H1 (cell line): Measurements from ENCODE around the gene ASPHD2. TPM values are rescaled to one million over a fixed set of nuclear protein-coding genes. Genes with fewer than 3 reads are reported as not detected.

Source experiments
- CTCF ChIA-PET: fragments of 300-600 bp; sonication (Branson Sonifier 250); formaldehyde crosslinking; loops from one replicate; lab custom pipeline; 2021; ENCODE audit not compliant: partially characterized antibody; lab: Charles Lee
- POLR2A ChIA-PET: fragments of 300-600 bp; sonication (Branson Sonifier 250); formaldehyde crosslinking; loops from one replicate; lab custom pipeline; 2021; ENCODE audit warnings: inconsistent platforms; ENCODE audit not compliant: partially characterized antibody; lab: Charles Lee
- DNase-seq, 2 experiments: peaks; one replicate each; pipeline versions ENCODE4 v3.0.0 to v3.0.0-alpha.2; 2010 to 2022; ENCODE audit warnings: low spot score in 2 of 2, low read depth in 1 of 2, mixed read lengths in 1 of 2
- FAIRE-seq: peaks from 2 replicates; lab custom pipeline; 2011; peaks lifted over from hg19 to GRCh38; lab: Jason Lieb, UNC
- H2AFZ ChIP-seq: 2 replicates; pipeline ENCODE4 v1.8.1; 2012; ENCODE audit warnings: low read length, inconsistent platforms
- H2AK5ac ChIP-seq: 2 replicates; pipeline ENCODE4 v1.6.1; 2013; ENCODE audit warnings: low read depth, low read length
- H2BK120ac ChIP-seq: replicated peaks from 2 replicates; pipeline ENCODE3; 2013; ENCODE audit warnings: low read depth, low read length, inconsistent platforms
- H2BK12ac ChIP-seq: 2 replicates; pipeline ENCODE4 v1.6.1; 2013; ENCODE audit warnings: low read depth, low read length
- H2BK15ac ChIP-seq: 2 replicates; pipeline ENCODE4 v1.6.1; 2013; ENCODE audit warnings: low read length
- H2BK20ac ChIP-seq: 2 replicates; pipeline ENCODE4 v1.6.1; 2013; ENCODE audit warnings: low read length
- H2BK5ac ChIP-seq: 2 replicates; pipeline ENCODE4 v1.6.1; 2013; ENCODE audit warnings: low read depth, low read length
- H3K14ac ChIP-seq: 2 replicates; pipeline ENCODE4 v1.6.1; 2013; ENCODE audit warnings: inconsistent platforms; ENCODE audit not compliant: insufficient read length
- H3K18ac ChIP-seq: 2 replicates; pipeline ENCODE4 v1.6.1; 2013; ENCODE audit warnings: low read length; ENCODE audit errors: extremely low read depth
- H3K23ac ChIP-seq: 2 replicates; pipeline ENCODE4 v1.6.1; 2013; ENCODE audit warnings: inconsistent platforms; ENCODE audit not compliant: insufficient read length
- H3K23me2 ChIP-seq: 2 replicates; pipeline ENCODE4 v1.6.1; 2013; ENCODE audit warnings: low read depth, low read length
- H3K27ac ChIP-seq: 2 replicates; pipeline ENCODE4 v1.6.1; 2011; ENCODE audit warnings: low read depth, low read length, inconsistent platforms
- H3K27me3 ChIP-seq, 4 experiments: replicated peaks in 1 of 4; 1 replicate in 1 of 4; 2 replicates in 3 of 4; pipeline versions ENCODE4 v1.6.1 to v1.8.1; 2011 to 2013; ENCODE audit warnings: low read length in 3 of 4, mild to moderate bottlenecking in 3 of 4, inconsistent platforms in 2 of 4, mixed read lengths in 2 of 4, moderate library complexity in 1 of 4; ENCODE audit not compliant: control insufficient read depth in 3 of 4, insufficient read depth in 3 of 4; ENCODE audit errors: extremely low read depth in 1 of 4
- H3K36me3 ChIP-seq, 4 experiments: 2 replicates each; pipeline versions ENCODE4 v1.6.1 to v1.8.1; 2011 to 2013; ENCODE audit warnings: mild to moderate bottlenecking in 4 of 4, low read length in 3 of 4, moderate library complexity in 2 of 4, control low read depth in 1 of 4, inconsistent platforms in 1 of 4; ENCODE audit not compliant: insufficient read depth in 4 of 4, control insufficient read depth in 2 of 4
- H3K4ac ChIP-seq: replicated peaks from 2 replicates; pipeline ENCODE3; 2013; ENCODE audit warnings: low read length, low read depth, mixed read lengths, inconsistent platforms; ENCODE audit not compliant: insufficient read length
- H3K4me1 ChIP-seq, 4 experiments: replicated peaks in 1 of 4; 1 replicate in 1 of 4; 2 replicates in 3 of 4; pipeline versions ENCODE4 v1.6.1 to v1.8.1; 2011 to 2013; ENCODE audit warnings: low read length in 3 of 4, inconsistent platforms in 2 of 4, mixed read lengths in 1 of 4; ENCODE audit not compliant: insufficient read depth in 4 of 4, control insufficient read depth in 3 of 4
- H3K4me2 ChIP-seq, 2 experiments: 2 replicates each; pipeline versions ENCODE4 v1.6.1 to v1.8.1; 2011 to 2013; ENCODE audit warnings: low read depth in 2 of 2, low read length in 2 of 2, control low read depth in 1 of 2, inconsistent platforms in 1 of 2, mild to moderate bottlenecking in 1 of 2; ENCODE audit not compliant: insufficient read depth in 1 of 2
- H3K4me3 ChIP-seq, 4 experiments: fragments of 200-600, 300-600 bp in 1 of 4; sonication (generic), shearing (Covaris generic), sonication (Bioruptor Twin) in 1 of 4; 2 replicates each; pipeline versions ENCODE4 v1.5.1 to v1.8.1; 2011 to 2016; ENCODE audit warnings: low read length in 4 of 4, low read depth in 3 of 4, control low read depth in 2 of 4, inconsistent platforms in 2 of 4, mild to moderate bottlenecking in 2 of 4, mixed read lengths in 1 of 4, moderate library complexity in 1 of 4; ENCODE audit not compliant: insufficient read depth in 2 of 4; ENCODE audit errors: extremely low read depth in 1 of 4
- H3K56ac ChIP-seq: replicated peaks from 2 replicates; pipeline ENCODE3; 2013; ENCODE audit warnings: low read depth, mild to moderate bottlenecking, mixed read lengths, low read length, inconsistent platforms; ENCODE audit not compliant: insufficient read length
- H3K79me1 ChIP-seq: 2 replicates; pipeline ENCODE4 v1.6.1; 2013; ENCODE audit warnings: low read depth, low read length, control low read depth
- H3K79me2 ChIP-seq, 2 experiments: 2 replicates each; pipeline versions ENCODE4 v1.6.1 to v1.8.1; 2012 to 2013; ENCODE audit warnings: low read length in 2 of 2, mild to moderate bottlenecking in 2 of 2, inconsistent platforms in 1 of 2; ENCODE audit not compliant: insufficient read depth in 2 of 2, control insufficient read depth in 1 of 2
- H3K9ac ChIP-seq, 4 experiments: replicated peaks in 1 of 4; 1 replicate in 1 of 4; 2 replicates in 3 of 4; pipeline versions ENCODE4 v1.6.1 to v1.8.1; 2011 to 2013; ENCODE audit warnings: low read depth in 3 of 4, low read length in 3 of 4, control low read depth in 2 of 4, mild to moderate bottlenecking in 2 of 4, moderate library complexity in 2 of 4, inconsistent platforms in 1 of 4; ENCODE audit errors: extremely low read depth in 1 of 4
- H3K9me3 ChIP-seq, 2 experiments: 2 replicates each; pipeline versions ENCODE4 v1.6.1 to v1.8.1; 2012 to 2013; ENCODE audit warnings: mild to moderate bottlenecking in 2 of 2, moderate library complexity in 2 of 2, control low read depth in 1 of 2, inconsistent platforms in 1 of 2, low read depth in 1 of 2, low read length in 1 of 2, mixed read lengths in 1 of 2; ENCODE audit not compliant: insufficient read depth in 2 of 2
- H4K20me1 ChIP-seq, 2 experiments: replicated peaks in 1 of 2; 2 replicates each; pipeline versions ENCODE3 to v1.8.1; 2011 to 2013; ENCODE audit warnings: inconsistent platforms in 2 of 2, low read length in 2 of 2, mild to moderate bottlenecking in 1 of 2; ENCODE audit not compliant: insufficient read depth in 2 of 2, control insufficient read depth in 1 of 2
- H4K5ac ChIP-seq: 2 replicates; pipeline ENCODE4 v1.6.1; 2013; ENCODE audit warnings: low read length, low read depth, mixed read lengths, inconsistent platforms; ENCODE audit not compliant: insufficient read length
- H4K8ac ChIP-seq: 2 replicates; pipeline ENCODE4 v1.8.0; 2013; ENCODE audit warnings: mild to moderate bottlenecking, moderate library complexity, low read length, inconsistent platforms; ENCODE audit not compliant: insufficient read depth; ENCODE audit errors: extremely low read depth
- H4K91ac ChIP-seq: replicated peaks from 2 replicates; pipeline ENCODE3; 2013; ENCODE audit warnings: low read length, mixed read lengths, inconsistent platforms; ENCODE audit not compliant: insufficient read length
- JUND ChIP-seq: IDR thresholded peaks from 2 replicates; pipeline ENCODE4 v1.6.1; 2011; ENCODE audit warnings: mild to moderate bottlenecking, improper control_type of control experiment, low read length
- KDM5A ChIP-seq: fragments of 200-600 bp; IDR thresholded peaks from 2 replicates; pipeline ENCODE4 v1.7.1; 2012; ENCODE audit warnings: mild to moderate bottlenecking, low read length, inconsistent platforms, mixed read lengths
- TEAD4 ChIP-seq: IDR thresholded peaks from 2 replicates; pipeline ENCODE4 v1.6.1; 2012; ENCODE audit warnings: low read depth, low read length, inconsistent platforms, mixed read lengths
- WGBS, 2 experiments: shearing (Covaris generic) in 1 of 2; methylation state at CpG; one replicate each; pipeline versions ENCODE4 v1.1.6 to v1.1.7; 2013 to 2015; ENCODE audit warnings: low lambda C conversion rate in 2 of 2, mixed read lengths in 2 of 2, inconsistent platforms in 1 of 2, low coverage in 1 of 2, missing lambda C conversion rate in 1 of 2; ENCODE audit not compliant: insufficient replicate concordance in 2 of 2, insufficient coverage in 1 of 2, insufficient read length in 1 of 2; ENCODE audit errors: extremely low coverage in 1 of 2, missing lambda C conversion rate in 1 of 2; 5-methylcytosine and 5-hydroxymethylcytosine counted together
- polyA plus RNA-seq, 7 experiments: library from polyadenylated mRNA; depleted of rRNA in 3 of 7; stranded (reverse) in 5 of 7; unstranded in 2 of 7; fragments of >200 nt in 5 of 7; fragments of 200-250 nt in 2 of 7; gene quantifications; 1 replicate in 5 of 7; 2 replicates in 1 of 7; 4 replicates in 1 of 7; pipeline versions ENCODE4 v1.2.1 to v1.2.3, GENCODE V29; 2011 to 2013; ENCODE audit warnings: missing spikeins in 2 of 7, mixed read lengths in 2 of 7
- total RNA-seq: library from RNA; stranded (reverse); fragmentation: NEBNext Ultra II Directional; extraction: Animal tissue kit (Norgen Biotek cat#: 25700); gene quantifications from 2 replicates; pipeline ENCODE4 v1.2.1, GENCODE V29; 2021
- TF ChIP-seq, protein P1 (sequence below): IDR thresholded peaks from 2 replicates; pipeline ENCODE4 v1.6.1; 2011; ENCODE audit warnings: low read depth, mild to moderate bottlenecking, low read length; ENCODE audit not compliant: insufficient read depth
- TF ChIP-seq, protein P2 (sequence below): IDR thresholded peaks from 2 replicates; pipeline ENCODE4 v1.6.1; 2012; ENCODE audit warnings: low read length, inconsistent platforms
- TF ChIP-seq, protein P3 (sequence below): IDR thresholded peaks from 2 replicates; pipeline ENCODE4 v1.6.1; 2012; ENCODE audit warnings: inconsistent platforms
- TF ChIP-seq, protein P4 (sequence below): IDR thresholded peaks from 2 replicates; pipeline ENCODE4 v1.6.1; 2011; ENCODE audit warnings: low read length, improper control_type of control experiment
- TF ChIP-seq, protein P5 (sequence below): IDR thresholded peaks from 2 replicates; pipeline ENCODE4 v1.6.1; 2012; ENCODE audit warnings: inconsistent platforms

Gene ASPHD2
- total and polyA plus RNA-seq, 2 of the 8 experiments (the other 6 are each of a cell fraction or from before 2014, with no cell fraction given) = 7.2 to 11.0 TPM

DNA sequence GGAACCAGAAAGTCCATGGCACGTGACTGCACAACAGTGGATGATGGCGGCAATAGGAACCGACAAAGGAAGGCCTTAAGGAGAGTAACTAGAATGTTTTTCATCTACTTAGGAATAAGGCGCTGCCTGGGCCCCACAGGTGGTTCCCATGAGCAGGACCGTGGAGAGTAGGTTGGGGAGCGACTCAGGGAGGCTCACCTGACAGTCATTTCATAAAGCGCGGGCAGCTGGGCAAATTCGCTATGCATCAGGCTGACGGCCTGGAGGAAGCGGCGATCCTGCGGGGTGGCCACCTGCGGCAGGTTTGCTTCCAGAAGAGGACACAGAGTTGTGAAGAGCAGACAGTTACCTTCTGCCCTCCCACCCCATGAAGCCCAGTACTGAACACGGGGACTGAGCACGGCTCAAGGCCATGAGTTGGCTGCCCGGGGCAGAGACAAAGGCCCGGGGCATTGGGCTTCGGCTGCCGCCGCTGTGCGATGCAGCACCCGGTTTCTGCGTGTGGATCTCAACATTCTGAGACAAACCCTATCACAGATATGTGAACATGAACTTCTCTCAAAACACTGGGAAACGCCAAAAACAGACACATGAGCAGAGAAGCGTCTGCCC, 28.7 kb downstream of the ASPHD2 start:
- peaks cover 4 to 5% of the 10 kb centered on the region in 2 experiments for H4K20me1 ChIP-seq
- H3K23ac ChIP-seq = no peak overlapping the region
- no peak overlapping the region for H3K4ac ChIP-seq
- H4K8ac ChIP-seq = no peak overlapping the region
- H3K18ac ChIP-seq = no peak overlapping the region
- H2BK12ac ChIP-seq = no peak overlapping the region
- peaks cover 0 to 2% of the 10 kb centered on the region in 2 experiments; a peak in 1 of 4 replicates for H3K79me2 ChIP-seq
- no peak overlapping the region for H3K14ac ChIP-seq
- no peak overlapping the region for H2AFZ ChIP-seq
- H2BK5ac ChIP-seq = no peak overlapping the region
- H3K79me1 ChIP-seq = 0 out of 2 replicates have a peak, but pooled peaks cover 2% of the 10 kb centered on the region
- FAIRE-seq (no peak), DNase-seq (no peak)
- ChIA-PET CTCF (interaction anchor here (0.6 to 3.3 kb wide), 2 partner anchors 91 to 109 kb away, joined by 3 to 15 read pairs; no protein-coding TSS in a partner anchor), POLR2A (interaction anchor here (1.1 to 1.2 kb wide), 2 partner anchors 28 to 52 kb away, joined by 3 read pairs; no protein-coding TSS in a partner anchor)
- no peaks in the 10 kb centered on the region for H3K4me1 ChIP-seq
- H2BK20ac ChIP-seq = no peak overlapping the region
- no peak overlapping the region for H2AK5ac ChIP-seq
- H3K4me3 ChIP-seq = no peak overlapping the region
- no peak overlapping the region for H4K5ac ChIP-seq
- no peaks in the 10 kb centered on the region for H3K23me2 ChIP-seq
- no peak overlapping the region for H3K4me2 ChIP-seq
- H3K56ac ChIP-seq = no peak overlapping the region
- H2BK120ac ChIP-seq = no peak overlapping the region
- 97% methylated on average over 26 of the region's 26 CpGs; no CpG with 5 or more reads in 1 of the 2 experiments for WGBS, 2 experiments
- no peak overlapping the region for H2BK15ac ChIP-seq
- H4K91ac ChIP-seq = no peak overlapping the region
- no peaks in the 10 kb centered on the region for H3K9me3 ChIP-seq
- H3K36me3 ChIP-seq = peaks cover 4 to 48% (median 20%) of the 10 kb centered on the region in 4 experiments; a peak in 6 of 8 replicates
- no peaks in the 10 kb centered on the region for H3K27me3 ChIP-seq
- no peak overlapping the region for H3K27ac ChIP-seq
- H3K9ac ChIP-seq = no peak overlapping the region
- TF ChIP-seq, protein P1, sequence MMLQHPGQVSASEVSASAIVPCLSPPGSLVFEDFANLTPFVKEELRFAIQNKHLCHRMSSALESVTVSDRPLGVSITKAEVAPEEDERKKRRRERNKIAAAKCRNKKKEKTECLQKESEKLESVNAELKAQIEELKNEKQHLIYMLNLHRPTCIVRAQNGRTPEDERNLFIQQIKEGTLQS = no peak
- TF ChIP-seq, protein P2, sequence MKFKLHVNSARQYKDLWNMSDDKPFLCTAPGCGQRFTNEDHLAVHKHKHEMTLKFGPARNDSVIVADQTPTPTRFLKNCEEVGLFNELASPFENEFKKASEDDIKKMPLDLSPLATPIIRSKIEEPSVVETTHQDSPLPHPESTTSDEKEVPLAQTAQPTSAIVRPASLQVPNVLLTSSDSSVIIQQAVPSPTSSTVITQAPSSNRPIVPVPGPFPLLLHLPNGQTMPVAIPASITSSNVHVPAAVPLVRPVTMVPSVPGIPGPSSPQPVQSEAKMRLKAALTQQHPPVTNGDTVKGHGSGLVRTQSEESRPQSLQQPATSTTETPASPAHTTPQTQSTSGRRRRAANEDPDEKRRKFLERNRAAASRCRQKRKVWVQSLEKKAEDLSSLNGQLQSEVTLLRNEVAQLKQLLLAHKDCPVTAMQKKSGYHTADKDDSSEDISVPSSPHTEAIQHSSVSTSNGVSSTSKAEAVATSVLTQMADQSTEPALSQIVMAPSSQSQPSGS = no peak
- TF ChIP-seq, protein P3, sequence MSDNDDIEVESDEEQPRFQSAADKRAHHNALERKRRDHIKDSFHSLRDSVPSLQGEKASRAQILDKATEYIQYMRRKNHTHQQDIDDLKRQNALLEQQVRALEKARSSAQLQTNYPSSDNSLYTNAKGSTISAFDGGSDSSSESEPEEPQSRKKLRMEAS = no peak
- TF ChIP-seq, protein P4, sequence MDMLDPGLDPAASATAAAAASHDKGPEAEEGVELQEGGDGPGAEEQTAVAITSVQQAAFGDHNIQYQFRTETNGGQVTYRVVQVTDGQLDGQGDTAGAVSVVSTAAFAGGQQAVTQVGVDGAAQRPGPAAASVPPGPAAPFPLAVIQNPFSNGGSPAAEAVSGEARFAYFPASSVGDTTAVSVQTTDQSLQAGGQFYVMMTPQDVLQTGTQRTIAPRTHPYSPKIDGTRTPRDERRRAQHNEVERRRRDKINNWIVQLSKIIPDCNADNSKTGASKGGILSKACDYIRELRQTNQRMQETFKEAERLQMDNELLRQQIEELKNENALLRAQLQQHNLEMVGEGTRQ = no peak
- TF ChIP-seq KDM5A = no peak
- no peak for TF ChIP-seq TEAD4
- TF ChIP-seq, protein P5, sequence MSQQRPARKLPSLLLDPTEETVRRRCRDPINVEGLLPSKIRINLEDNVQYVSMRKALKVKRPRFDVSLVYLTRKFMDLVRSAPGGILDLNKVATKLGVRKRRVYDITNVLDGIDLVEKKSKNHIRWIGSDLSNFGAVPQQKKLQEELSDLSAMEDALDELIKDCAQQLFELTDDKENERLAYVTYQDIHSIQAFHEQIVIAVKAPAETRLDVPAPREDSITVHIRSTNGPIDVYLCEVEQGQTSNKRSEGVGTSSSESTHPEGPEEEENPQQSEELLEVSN = no peak
- TF ChIP-seq JUND = no peak
